H1 (cell line): Measurements from ENCODE around the gene FAM111A. TPM values are rescaled to one million over a fixed set of nuclear protein-coding genes. Genes with fewer than 3 reads are reported as not detected.

Experiments used
- CTCF ChIA-PET: fragments of 300-600 bp; sonication (Branson Sonifier 250); formaldehyde crosslinking; loops from one replicate; lab custom pipeline; 2021; ENCODE audit not compliant: partially characterized antibody; lab: Charles Lee
- POLR2A ChIA-PET: fragments of 300-600 bp; sonication (Branson Sonifier 250); formaldehyde crosslinking; loops from one replicate; lab custom pipeline; 2021; ENCODE audit warnings: inconsistent platforms; ENCODE audit not compliant: partially characterized antibody; lab: Charles Lee
- DNase-seq, 2 experiments: peaks; one replicate each; pipeline versions ENCODE4 v3.0.0 to v3.0.0-alpha.2; 2010 to 2022; ENCODE audit warnings: low spot score in 2 of 2, low read depth in 1 of 2, mixed read lengths in 1 of 2
- FAIRE-seq: peaks from 2 replicates; lab custom pipeline; 2011; peaks lifted over from hg19 to GRCh38; lab: Jason Lieb, UNC
- H2AFZ ChIP-seq: 2 replicates; pipeline ENCODE4 v1.8.1; 2012; ENCODE audit warnings: low read length, inconsistent platforms
- H2AK5ac ChIP-seq: 2 replicates; pipeline ENCODE4 v1.6.1; 2013; ENCODE audit warnings: low read depth, low read length
- H2BK120ac ChIP-seq: replicated peaks from 2 replicates; pipeline ENCODE3; 2013; ENCODE audit warnings: low read depth, low read length, inconsistent platforms
- H2BK12ac ChIP-seq: 2 replicates; pipeline ENCODE4 v1.6.1; 2013; ENCODE audit warnings: low read depth, low read length
- H2BK15ac ChIP-seq: 2 replicates; pipeline ENCODE4 v1.6.1; 2013; ENCODE audit warnings: low read length
- H2BK20ac ChIP-seq: 2 replicates; pipeline ENCODE4 v1.6.1; 2013; ENCODE audit warnings: low read length
- H2BK5ac ChIP-seq: 2 replicates; pipeline ENCODE4 v1.6.1; 2013; ENCODE audit warnings: low read depth, low read length
- H3K14ac ChIP-seq: 2 replicates; pipeline ENCODE4 v1.6.1; 2013; ENCODE audit warnings: inconsistent platforms; ENCODE audit not compliant: insufficient read length
- H3K18ac ChIP-seq: 2 replicates; pipeline ENCODE4 v1.6.1; 2013; ENCODE audit warnings: low read length; ENCODE audit errors: extremely low read depth
- H3K23ac ChIP-seq: 2 replicates; pipeline ENCODE4 v1.6.1; 2013; ENCODE audit warnings: inconsistent platforms; ENCODE audit not compliant: insufficient read length
- H3K23me2 ChIP-seq: 2 replicates; pipeline ENCODE4 v1.6.1; 2013; ENCODE audit warnings: low read depth, low read length
- H3K27ac ChIP-seq: 2 replicates; pipeline ENCODE4 v1.6.1; 2011; ENCODE audit warnings: low read depth, low read length, inconsistent platforms
- H3K27me3 ChIP-seq, 4 experiments: replicated peaks in 1 of 4; 1 replicate in 1 of 4; 2 replicates in 3 of 4; pipeline versions ENCODE4 v1.6.1 to v1.8.1; 2011 to 2013; ENCODE audit warnings: low read length in 3 of 4, mild to moderate bottlenecking in 3 of 4, inconsistent platforms in 2 of 4, mixed read lengths in 2 of 4, moderate library complexity in 1 of 4; ENCODE audit not compliant: control insufficient read depth in 3 of 4, insufficient read depth in 3 of 4; ENCODE audit errors: extremely low read depth in 1 of 4
- H3K36me3 ChIP-seq, 4 experiments: 2 replicates each; pipeline versions ENCODE4 v1.6.1 to v1.8.1; 2011 to 2013; ENCODE audit warnings: mild to moderate bottlenecking in 4 of 4, low read length in 3 of 4, moderate library complexity in 2 of 4, control low read depth in 1 of 4, inconsistent platforms in 1 of 4; ENCODE audit not compliant: insufficient read depth in 4 of 4, control insufficient read depth in 2 of 4
- H3K4ac ChIP-seq: replicated peaks from 2 replicates; pipeline ENCODE3; 2013; ENCODE audit warnings: low read length, low read depth, mixed read lengths, inconsistent platforms; ENCODE audit not compliant: insufficient read length
- H3K4me1 ChIP-seq, 4 experiments: replicated peaks in 1 of 4; 1 replicate in 1 of 4; 2 replicates in 3 of 4; pipeline versions ENCODE4 v1.6.1 to v1.8.1; 2011 to 2013; ENCODE audit warnings: low read length in 3 of 4, inconsistent platforms in 2 of 4, mixed read lengths in 1 of 4; ENCODE audit not compliant: insufficient read depth in 4 of 4, control insufficient read depth in 3 of 4
- H3K4me2 ChIP-seq, 2 experiments: 2 replicates each; pipeline versions ENCODE4 v1.6.1 to v1.8.1; 2011 to 2013; ENCODE audit warnings: low read depth in 2 of 2, low read length in 2 of 2, control low read depth in 1 of 2, inconsistent platforms in 1 of 2, mild to moderate bottlenecking in 1 of 2; ENCODE audit not compliant: insufficient read depth in 1 of 2
- H3K4me3 ChIP-seq, 4 experiments: fragments of 200-600, 300-600 bp in 1 of 4; sonication (generic), shearing (Covaris generic), sonication (Bioruptor Twin) in 1 of 4; 2 replicates each; pipeline versions ENCODE4 v1.5.1 to v1.8.1; 2011 to 2016; ENCODE audit warnings: low read length in 4 of 4, low read depth in 3 of 4, control low read depth in 2 of 4, inconsistent platforms in 2 of 4, mild to moderate bottlenecking in 2 of 4, mixed read lengths in 1 of 4, moderate library complexity in 1 of 4; ENCODE audit not compliant: insufficient read depth in 2 of 4; ENCODE audit errors: extremely low read depth in 1 of 4
- H3K56ac ChIP-seq: replicated peaks from 2 replicates; pipeline ENCODE3; 2013; ENCODE audit warnings: low read depth, mild to moderate bottlenecking, mixed read lengths, low read length, inconsistent platforms; ENCODE audit not compliant: insufficient read length
- H3K79me1 ChIP-seq: 2 replicates; pipeline ENCODE4 v1.6.1; 2013; ENCODE audit warnings: low read depth, low read length, control low read depth
- H3K79me2 ChIP-seq, 2 experiments: 2 replicates each; pipeline versions ENCODE4 v1.6.1 to v1.8.1; 2012 to 2013; ENCODE audit warnings: low read length in 2 of 2, mild to moderate bottlenecking in 2 of 2, inconsistent platforms in 1 of 2; ENCODE audit not compliant: insufficient read depth in 2 of 2, control insufficient read depth in 1 of 2
- H3K9ac ChIP-seq, 4 experiments: replicated peaks in 1 of 4; 1 replicate in 1 of 4; 2 replicates in 3 of 4; pipeline versions ENCODE4 v1.6.1 to v1.8.1; 2011 to 2013; ENCODE audit warnings: low read depth in 3 of 4, low read length in 3 of 4, control low read depth in 2 of 4, mild to moderate bottlenecking in 2 of 4, moderate library complexity in 2 of 4, inconsistent platforms in 1 of 4; ENCODE audit errors: extremely low read depth in 1 of 4
- H3K9me3 ChIP-seq, 2 experiments: 2 replicates each; pipeline versions ENCODE4 v1.6.1 to v1.8.1; 2012 to 2013; ENCODE audit warnings: mild to moderate bottlenecking in 2 of 2, moderate library complexity in 2 of 2, control low read depth in 1 of 2, inconsistent platforms in 1 of 2, low read depth in 1 of 2, low read length in 1 of 2, mixed read lengths in 1 of 2; ENCODE audit not compliant: insufficient read depth in 2 of 2
- H4K20me1 ChIP-seq, 2 experiments: replicated peaks in 1 of 2; 2 replicates each; pipeline versions ENCODE3 to v1.8.1; 2011 to 2013; ENCODE audit warnings: inconsistent platforms in 2 of 2, low read length in 2 of 2, mild to moderate bottlenecking in 1 of 2; ENCODE audit not compliant: insufficient read depth in 2 of 2, control insufficient read depth in 1 of 2
- H4K5ac ChIP-seq: 2 replicates; pipeline ENCODE4 v1.6.1; 2013; ENCODE audit warnings: low read length, low read depth, mixed read lengths, inconsistent platforms; ENCODE audit not compliant: insufficient read length
- H4K8ac ChIP-seq: 2 replicates; pipeline ENCODE4 v1.8.0; 2013; ENCODE audit warnings: mild to moderate bottlenecking, moderate library complexity, low read length, inconsistent platforms; ENCODE audit not compliant: insufficient read depth; ENCODE audit errors: extremely low read depth
- H4K91ac ChIP-seq: replicated peaks from 2 replicates; pipeline ENCODE3; 2013; ENCODE audit warnings: low read length, mixed read lengths, inconsistent platforms; ENCODE audit not compliant: insufficient read length
- BRCA1 ChIP-seq: IDR thresholded peaks from 2 replicates; pipeline ENCODE4 v1.6.1; 2012; ENCODE audit warnings: low read depth, low read length, improper control_type of control experiment
- GABPA ChIP-seq: IDR thresholded peaks from 2 replicates; pipeline ENCODE4 v1.6.1; 2011; ENCODE audit warnings: mild to moderate bottlenecking, low read length, moderate library complexity, borderline replicate concordance; ENCODE audit not compliant: insufficient read depth
- KDM1A ChIP-seq: fragments of 200-600, 300-600 bp; sonication (generic); IDR thresholded peaks from 2 replicates; pipeline ENCODE4 v1.7.1; 2016; ENCODE audit warnings: mild to moderate bottlenecking, low read length, borderline replicate concordance
- NANOG ChIP-seq: IDR thresholded peaks from 2 replicates; pipeline ENCODE4 v1.6.1; 2011; ENCODE audit warnings: low read length, low read depth, mild to moderate bottlenecking, inconsistent platforms; ENCODE audit not compliant: insufficient read depth, poor library complexity, severe bottlenecking
- POLR2A ChIP-seq, 2 experiments: IDR thresholded peaks; 1 replicate in 1 of 2; 2 replicates in 1 of 2; pipeline ENCODE4 v1.6.1; 2011; ENCODE audit warnings: low read depth in 2 of 2, low read length in 2 of 2, mild to moderate bottlenecking in 2 of 2; ENCODE audit errors: control extremely low read depth in 1 of 2
- SP1 ChIP-seq: IDR thresholded peaks from 2 replicates; pipeline ENCODE4 v1.6.1; 2011; ENCODE audit warnings: low read depth, low read length
- TAF7 ChIP-seq: optimal IDR thresholded peaks from 2 replicates; pipeline ENCODE3; 2011; ENCODE audit warnings: low read depth, mild to moderate bottlenecking, inconsistent platforms, low read length, moderate library complexity, borderline replicate concordance
- WGBS, 2 experiments: shearing (Covaris generic) in 1 of 2; methylation state at CpG; one replicate each; pipeline versions ENCODE4 v1.1.6 to v1.1.7; 2013 to 2015; ENCODE audit warnings: low lambda C conversion rate in 2 of 2, mixed read lengths in 2 of 2, inconsistent platforms in 1 of 2, low coverage in 1 of 2, missing lambda C conversion rate in 1 of 2; ENCODE audit not compliant: insufficient replicate concordance in 2 of 2, insufficient coverage in 1 of 2, insufficient read length in 1 of 2; ENCODE audit errors: extremely low coverage in 1 of 2, missing lambda C conversion rate in 1 of 2; 5-methylcytosine and 5-hydroxymethylcytosine counted together
- polyA plus RNA-seq, 7 experiments: library from polyadenylated mRNA; depleted of rRNA in 3 of 7; stranded (reverse) in 5 of 7; unstranded in 2 of 7; fragments of >200 nt in 5 of 7; fragments of 200-250 nt in 2 of 7; gene quantifications; 1 replicate in 5 of 7; 2 replicates in 1 of 7; 4 replicates in 1 of 7; pipeline versions ENCODE4 v1.2.1 to v1.2.3, GENCODE V29; 2011 to 2013; ENCODE audit warnings: missing spikeins in 2 of 7, mixed read lengths in 2 of 7
- total RNA-seq: library from RNA; stranded (reverse); fragmentation: NEBNext Ultra II Directional; extraction: Animal tissue kit (Norgen Biotek cat#: 25700); gene quantifications from 2 replicates; pipeline ENCODE4 v1.2.1, GENCODE V29; 2021
- TF ChIP-seq, protein P1 (sequence below): IDR thresholded peaks from 2 replicates; pipeline ENCODE4 v1.6.1; 2011; ENCODE audit warnings: low read length, improper control_type of control experiment

The FAM111A gene
- total and polyA plus RNA-seq, 2 of the 8 experiments (the other 6 are each of a cell fraction or from before 2014, with no cell fraction given) = 10.2 to 29.9 TPM

DNA sequence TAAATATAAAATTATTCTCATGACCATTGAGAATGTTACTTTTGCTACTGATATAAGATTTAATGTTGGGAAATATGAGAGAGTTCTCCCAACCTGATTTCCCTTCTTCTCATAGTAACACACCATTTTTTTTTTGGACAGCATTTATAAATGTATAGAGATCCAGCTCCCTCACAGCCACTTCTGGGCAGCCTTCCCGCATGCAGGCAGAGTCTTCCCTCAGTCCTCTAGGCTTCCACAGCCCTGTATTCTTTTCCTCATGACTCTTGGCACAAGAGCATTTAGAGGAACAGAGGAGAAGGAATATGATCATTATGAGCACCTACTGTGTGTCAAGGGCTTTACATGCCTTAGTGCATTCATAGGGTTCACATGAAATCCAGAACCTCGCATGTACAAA, 38.3 kb downstream of the FAM111A start:
- 79% methylated on average over 2 of the region's 2 CpGs; no CpG with 5 or more reads in 1 of the 2 experiments for WGBS, 2 experiments
- Histone ChIP-seq H2BK5ac (no peak overlapping the region), H2AFZ (no peak overlapping the region), H3K27ac (no peak overlapping the region), H3K4ac (no peak overlapping the region), H3K79me1 (peaks cover 6% of the 10 kb centered on the region; the same call in 1 of the 2 replicates), H3K23ac (no peak overlapping the region), H3K9ac (no peak overlapping the region), H4K8ac (no peak overlapping the region), H2BK120ac (no peak overlapping the region), H4K5ac (no peak overlapping the region), H2BK15ac (no peak overlapping the region), H3K79me2 (peaks cover 0 to 9% of the 10 kb centered on the region in 2 experiments; a peak in 2 of 4 replicates), H3K56ac (no peak overlapping the region), H4K20me1 (peaks cover 0 to 3% of the 10 kb centered on the region in 2 experiments), H3K23me2 (no peaks in the 10 kb centered on the region), H3K18ac (no peak overlapping the region), H2BK12ac (no peak overlapping the region), H3K27me3 (no peaks in the 10 kb centered on the region), H3K4me1 (peaks cover 0 to 14% (median 6%) of the 10 kb centered on the region in 4 experiments; a peak in 3 of 7 replicates), H2BK20ac (no peak overlapping the region), H3K14ac (no peak overlapping the region), H3K4me3 (no peak overlapping the region), H3K9me3 (no peaks in the 10 kb centered on the region), H2AK5ac (no peak overlapping the region), H3K36me3 (peaks cover 0 to 11% (median 2%) of the 10 kb centered on the region in 4 experiments; a peak in 3 of 8 replicates), H4K91ac (no peak overlapping the region), H3K4me2 (no peak overlapping the region)
- ChIA-PET POLR2A (interaction anchor here (1.0 to 9.4 kb wide), 2 partner anchors 8 to 11 kb away, joined by 3 to 79 read pairs; partner anchors contain the start of gene DTX4), CTCF (interaction anchor here (0.6 to 9.5 kb wide), 10 partner anchors 9 to 1443 kb away, joined by 3 to 201 read pairs (median 4); partner anchors contain the start of gene DTX4)
- DNase-seq (no peak), FAIRE-seq (no peak)
- TF ChIP-seq KDM1A (no peak), POLR2A (IDR thresholded peaks at IDR 0.05; ENCODE audit: control extremely low read depth in 1 of 2, low read depth in 2 of 2, low read length in 2 of 2) (no peak), BRCA1 (no peak), SP1 (no peak), GABPA (no peak), TAF7 (no peak), NANOG (no peak)
- TF ChIP-seq, protein P1, sequence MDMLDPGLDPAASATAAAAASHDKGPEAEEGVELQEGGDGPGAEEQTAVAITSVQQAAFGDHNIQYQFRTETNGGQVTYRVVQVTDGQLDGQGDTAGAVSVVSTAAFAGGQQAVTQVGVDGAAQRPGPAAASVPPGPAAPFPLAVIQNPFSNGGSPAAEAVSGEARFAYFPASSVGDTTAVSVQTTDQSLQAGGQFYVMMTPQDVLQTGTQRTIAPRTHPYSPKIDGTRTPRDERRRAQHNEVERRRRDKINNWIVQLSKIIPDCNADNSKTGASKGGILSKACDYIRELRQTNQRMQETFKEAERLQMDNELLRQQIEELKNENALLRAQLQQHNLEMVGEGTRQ = no peak
